Measurements from ENCODE around the gene ZNF385B.

DNA sequence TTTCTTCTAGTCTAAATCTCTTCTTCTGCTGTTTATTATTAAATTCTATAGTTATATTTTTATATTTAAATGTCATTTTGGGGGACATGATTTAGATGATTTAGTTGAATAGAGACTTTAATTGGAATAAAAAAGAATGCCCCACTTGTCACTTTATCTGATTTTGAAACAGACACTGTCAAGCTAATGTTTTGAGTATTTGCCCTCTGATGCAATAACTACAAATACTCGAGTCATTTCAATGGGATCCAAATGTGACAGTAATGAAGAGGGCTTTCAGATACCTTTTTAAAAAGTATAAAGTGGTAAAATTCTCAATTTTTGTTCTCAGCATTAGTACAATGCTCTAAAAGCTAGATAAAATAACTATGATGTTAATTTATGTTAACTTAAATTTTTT lies 339.5 kb downstream of the ZNF385B start:
- TF ChIP-seq POLR2A (IDR thresholded peaks at IDR 0.05; ENCODE audit: low read depth, low read length) (no peak), POLR2AphosphoS5 (IDR thresholded peaks at IDR 0.05; ENCODE audit: low read depth, low read length) (no peak)
